GM19025 (cell line): ENCODE results near the gene TOM1.
"Not testable (repeated sequence)": the region's sequence is repeated elsewhere in the genome, so short reads cannot be mapped to it uniquely, and the experiment has no call there.

Experiments
- ATAC-seq: cut with Tn5 transposase; IDR thresholded peaks from one replicate; pipeline ENCODE4 v1.9.1; 2021; ENCODE audit warnings: mild to moderate bottlenecking, low read depth, moderate library complexity; ENCODE audit not compliant: unreplicated experiment

TOM1 gene

DNA sequence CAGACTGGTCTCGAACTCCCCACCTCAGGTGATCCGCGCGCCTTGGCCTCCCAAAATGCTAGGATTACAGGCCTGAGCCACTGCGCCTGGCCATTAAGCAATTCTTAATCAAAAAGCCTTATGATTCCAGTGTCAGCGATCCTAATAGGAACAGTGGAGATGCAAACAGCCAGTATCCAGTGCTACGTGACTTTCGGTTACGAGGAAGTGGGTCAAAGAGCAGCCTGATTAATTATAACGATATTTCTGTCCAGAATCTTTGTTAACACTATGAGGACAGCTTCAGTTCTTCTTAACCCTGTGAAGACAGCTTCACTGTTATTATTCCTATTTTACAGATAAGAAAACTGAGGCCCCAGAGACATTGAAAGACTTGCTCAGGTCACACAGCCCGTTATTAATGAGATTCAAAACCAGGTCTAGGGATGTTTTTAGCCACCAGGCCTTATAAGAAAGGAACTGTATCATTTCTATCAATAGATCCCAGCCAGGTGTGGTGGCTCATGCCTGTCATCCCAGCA lies 63.9 kb downstream of the TOM1 start:
- no peak for ATAC-seq

DNA sequence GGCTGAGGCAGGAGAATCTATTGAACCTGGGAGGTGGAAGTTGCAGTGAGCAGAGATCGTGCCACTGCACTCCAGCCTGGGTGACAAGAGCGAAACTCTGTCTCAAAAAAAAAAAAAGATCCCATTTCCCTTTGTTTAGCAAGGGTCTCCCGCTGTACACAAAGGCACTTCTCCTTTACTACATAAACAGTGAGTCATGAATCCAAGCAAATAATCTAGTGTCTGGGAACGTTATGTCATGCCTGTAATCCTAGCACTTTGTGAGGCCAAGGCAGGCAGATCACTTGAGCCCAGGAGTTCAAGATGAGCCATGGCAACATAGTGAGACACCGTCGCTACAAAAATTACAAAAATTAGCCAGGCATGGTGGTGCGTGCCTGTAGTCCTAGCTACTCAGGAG lies 64.5 kb downstream of the TOM1 start:
- ATAC-seq = not testable (repeated sequence)

DNA sequence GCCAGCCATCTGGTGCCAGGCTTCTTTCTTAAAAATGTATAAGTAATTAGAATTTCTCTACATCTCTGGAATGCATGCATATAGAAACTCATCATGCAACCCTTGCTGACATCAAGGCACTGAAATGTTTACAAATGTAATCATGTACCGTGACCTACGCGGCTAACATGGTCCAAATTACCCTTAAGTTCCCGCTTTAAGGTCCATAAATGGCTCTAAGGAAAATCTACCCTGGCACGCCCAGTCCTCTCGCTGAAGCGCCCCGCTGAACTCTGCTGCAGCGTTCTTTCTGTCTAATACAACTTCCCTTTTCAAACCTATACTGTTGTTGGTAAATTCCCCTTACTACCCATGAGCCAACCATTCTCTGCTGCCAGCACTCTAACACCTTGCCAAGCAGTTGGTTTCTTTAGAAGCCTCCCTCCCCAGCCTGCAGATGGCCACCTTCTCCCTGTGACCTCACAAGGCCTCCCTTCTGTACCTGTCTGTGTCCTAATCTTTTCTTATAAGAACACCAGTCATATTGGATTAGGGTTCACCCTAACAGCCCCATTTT lies 67.7 kb downstream of the TOM1 start:
- ATAC-seq = no peak

GRCh38 chr22:35368386-35368785 lies 68.7 kb downstream of the TOM1 start:
- no peak for ATAC-seq

DNA sequence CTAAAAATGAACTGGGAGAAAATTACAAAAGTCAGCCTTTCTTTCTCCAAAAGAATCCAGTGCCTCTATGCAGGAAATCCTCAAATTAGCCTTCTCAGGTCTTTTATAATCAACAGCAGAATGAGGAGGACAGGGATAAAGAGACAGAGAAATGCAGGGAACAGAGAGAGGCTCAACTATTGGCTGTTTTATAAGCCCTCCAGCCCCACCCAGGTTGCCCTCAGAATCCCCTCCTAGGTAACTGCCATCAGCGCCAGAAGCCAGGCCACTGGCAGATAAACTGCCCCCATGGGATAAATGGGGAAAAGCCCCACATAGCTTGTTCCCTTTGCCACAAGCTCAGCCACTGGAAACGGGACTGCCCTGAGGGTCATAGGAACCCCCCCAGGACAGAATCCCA lies 70.3 kb downstream of the TOM1 start:
- ATAC-seq = no peak

GRCh38 chr22:35373781-35374180 lies 74.1 kb downstream of the TOM1 start:
- ATAC-seq = no peak

DNA sequence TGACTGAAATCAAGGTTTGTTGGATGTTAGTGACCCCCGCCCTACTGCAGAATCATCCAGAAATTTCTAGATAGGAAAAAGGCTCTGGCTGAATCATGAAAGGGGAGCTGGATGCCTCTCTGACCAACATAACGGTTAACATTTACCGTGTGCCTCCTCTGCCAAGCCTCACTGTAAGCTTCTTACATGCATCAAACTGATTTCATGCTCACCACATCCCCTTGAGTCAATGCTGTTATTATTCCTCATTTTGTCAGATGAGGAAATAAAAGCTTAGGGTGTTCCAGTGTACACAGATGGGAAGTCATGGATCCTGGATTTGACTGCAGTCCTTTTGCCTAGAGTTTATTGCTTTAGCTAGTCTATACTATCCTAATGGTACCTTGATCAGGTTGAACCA lies 75.3 kb downstream of the TOM1 start:
- no peak for ATAC-seq

DNA sequence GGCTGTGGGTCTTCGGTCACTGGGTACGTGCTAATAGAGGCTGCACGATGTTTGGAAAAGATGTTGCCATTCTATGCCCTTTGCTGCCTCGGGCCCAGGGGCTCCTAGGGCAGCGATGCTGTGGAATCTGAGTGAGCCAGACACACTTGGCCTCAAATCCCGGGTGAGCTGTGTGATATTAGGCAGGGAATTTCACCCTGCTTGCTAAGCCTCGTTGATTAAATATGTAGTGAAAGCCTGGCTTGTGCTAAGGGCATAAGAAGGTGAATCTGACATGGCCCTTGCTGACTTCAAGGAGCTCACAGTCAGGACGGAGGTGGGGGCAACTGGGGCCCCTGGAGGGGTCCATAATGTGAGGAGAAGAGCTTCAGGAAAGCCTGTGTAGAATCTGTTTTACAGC lies 75.8 kb downstream of the TOM1 start:
- no peak for ATAC-seq

DNA sequence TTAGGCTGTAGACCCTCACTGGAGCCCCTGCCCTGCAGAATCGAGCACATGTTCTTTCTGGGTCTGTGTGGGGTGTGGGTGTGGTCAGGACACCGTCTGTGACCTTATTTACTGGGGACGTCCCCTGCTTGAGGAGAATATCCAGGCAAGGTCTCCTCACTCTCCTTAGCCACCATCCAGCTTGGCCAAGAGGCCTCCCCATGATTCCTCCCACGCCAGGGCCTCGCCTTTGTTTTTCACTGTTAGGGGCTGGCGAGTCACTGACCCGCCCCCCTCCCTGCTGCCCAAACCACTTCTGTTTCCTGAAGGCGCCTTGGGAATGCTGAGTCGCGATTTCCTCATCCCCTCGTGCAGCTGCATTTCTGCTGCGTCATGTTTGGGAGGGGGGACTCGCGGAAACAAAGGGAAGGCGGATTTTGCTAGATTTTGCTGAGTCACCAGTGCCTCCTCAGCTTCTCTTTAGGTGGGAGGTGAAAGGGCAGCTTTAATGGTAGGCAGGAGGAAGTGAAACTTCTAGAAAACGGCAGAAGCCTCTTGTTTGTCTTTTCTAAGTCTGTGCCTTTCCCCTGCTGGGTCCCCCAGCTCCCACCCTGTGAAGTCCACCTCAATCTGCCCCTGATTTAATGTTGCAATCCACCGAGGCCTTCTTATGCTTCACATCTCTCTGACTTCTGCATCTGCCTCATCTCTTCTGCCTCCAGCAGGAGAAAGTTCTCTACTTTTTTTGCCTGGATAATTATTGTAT lies 77.2 kb downstream of the TOM1 start:
- ATAC-seq = no peak

DNA sequence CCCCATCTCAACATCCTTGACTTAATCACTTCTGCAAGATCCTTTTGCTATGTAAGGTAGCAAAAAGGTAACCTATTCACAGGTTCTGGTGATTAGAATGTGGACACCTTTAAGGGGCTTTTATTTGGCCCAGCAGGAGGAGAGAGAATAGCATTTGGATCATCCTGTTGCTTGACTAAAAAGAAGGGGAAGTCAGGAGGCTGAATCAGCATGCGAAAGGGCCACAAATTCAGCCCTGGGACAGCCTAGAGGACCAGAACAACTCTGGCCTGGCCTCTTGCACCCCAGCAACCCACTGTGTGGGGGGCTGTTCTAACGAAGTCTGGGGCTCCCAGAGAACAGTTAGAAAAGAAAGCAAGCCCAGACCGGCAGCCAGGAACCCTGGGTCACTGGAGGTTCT lies 78.0 kb downstream of the TOM1 start:
- ATAC-seq = no peak

DNA sequence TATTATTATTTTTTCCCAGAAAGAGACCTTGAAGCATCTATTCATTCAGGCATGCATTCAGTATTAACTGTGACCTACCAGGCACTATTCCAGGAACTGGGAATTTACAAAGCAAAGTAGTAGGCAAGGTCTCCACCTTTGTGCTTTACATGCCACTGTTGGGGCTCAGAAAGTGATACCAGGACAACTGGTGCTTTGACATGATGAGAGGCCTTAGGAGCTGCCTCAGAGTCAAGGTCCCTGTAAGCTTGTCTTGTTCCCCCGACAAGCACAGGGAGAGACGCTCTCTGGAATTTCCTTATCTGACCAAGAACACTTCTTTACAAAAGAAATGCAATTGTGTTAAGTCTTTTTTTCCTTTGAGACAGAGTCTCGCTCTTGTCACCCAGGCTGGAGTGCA lies 78.9 kb downstream of the TOM1 start:
- no peak for ATAC-seq

GRCh38 chr22:35379146-35379993 lies 79.7 kb downstream of the TOM1 start:
- ATAC-seq = no peak

GRCh38 chr22:35380013-35380412 lies 80.3 kb downstream of the TOM1 start:
- no peak for ATAC-seq

- peak; percentile 72 for ATAC-seq
These were observed 81.1 kb downstream of the TOM1 start, which contains the start of gene HMOX1 for GRCh38 chr22:35380537-35381423. TSS of gene HMOX1 (plus strand) at chr22:35381096. CDS start at chr22:35381174, 78 bp downstream.

DNA sequence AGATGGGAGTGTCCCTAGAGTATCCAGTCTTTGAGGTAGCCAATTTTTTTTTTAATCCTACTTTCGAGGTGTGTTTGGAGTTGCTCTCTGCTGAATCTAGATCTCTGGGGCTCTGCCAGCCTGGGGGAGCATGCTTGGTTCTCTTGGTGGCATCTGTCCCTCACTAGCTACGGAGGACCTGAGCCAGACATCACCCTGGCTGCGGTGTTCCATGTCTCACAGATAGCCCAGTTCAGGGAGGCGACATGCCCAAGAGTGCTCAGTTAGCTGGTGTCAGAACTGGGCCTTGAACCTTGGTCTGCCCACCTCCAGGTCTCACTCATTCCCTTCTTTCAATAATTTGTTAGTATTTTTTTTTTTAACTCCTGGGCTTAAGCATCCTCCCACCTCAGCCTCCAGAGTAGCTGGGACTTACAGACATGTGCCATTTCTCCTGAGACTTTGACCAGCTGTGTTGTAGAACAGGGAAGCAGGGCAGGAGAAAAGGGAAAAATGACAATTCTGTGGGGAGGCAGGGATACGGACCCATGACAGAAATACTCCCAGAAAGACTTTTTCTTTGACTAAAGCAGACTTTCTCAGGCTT lies 81.8 kb downstream of the TOM1 start:
- ATAC-seq = no peak

DNA sequence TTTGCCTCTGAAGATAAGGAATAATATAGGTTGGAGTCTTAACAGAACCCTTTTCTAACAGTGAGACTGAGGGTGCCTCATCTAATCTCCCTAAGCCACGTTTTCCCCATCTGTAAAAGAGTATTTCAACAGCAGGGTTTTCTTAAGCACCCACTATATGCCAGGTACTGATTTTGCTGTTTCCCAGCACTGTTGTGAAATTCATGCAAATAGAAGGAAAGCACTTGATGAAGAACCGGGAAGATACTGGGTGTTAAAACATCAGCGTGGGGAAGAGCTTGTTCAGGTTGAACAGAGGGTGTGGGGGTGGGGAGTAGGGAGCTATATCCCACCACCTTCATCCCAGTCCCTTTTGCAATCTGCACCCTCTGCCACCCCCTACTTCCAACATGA lies 84.0 kb downstream of the TOM1 start:
- no peak for ATAC-seq

DNA sequence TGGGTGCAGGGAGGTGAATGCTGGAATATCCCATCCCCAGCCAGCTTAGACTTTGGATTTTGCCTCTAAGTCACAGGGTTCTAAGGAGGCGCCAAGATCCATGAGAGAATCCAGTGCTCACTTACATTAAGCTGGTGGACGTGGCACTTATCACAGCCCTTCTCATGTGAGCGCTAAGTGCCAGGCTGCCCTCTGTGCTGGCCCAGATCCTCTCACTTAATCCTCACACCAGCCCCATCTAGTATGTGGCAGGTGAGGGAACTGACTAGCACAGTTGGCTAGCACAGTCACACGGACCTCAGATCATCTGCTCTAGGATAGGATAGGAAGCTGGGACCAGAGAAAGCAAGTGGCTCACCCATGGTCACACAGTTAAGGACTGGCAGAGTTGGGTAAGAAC lies 84.8 kb downstream of the TOM1 start:
- ATAC-seq = no peak

DNA sequence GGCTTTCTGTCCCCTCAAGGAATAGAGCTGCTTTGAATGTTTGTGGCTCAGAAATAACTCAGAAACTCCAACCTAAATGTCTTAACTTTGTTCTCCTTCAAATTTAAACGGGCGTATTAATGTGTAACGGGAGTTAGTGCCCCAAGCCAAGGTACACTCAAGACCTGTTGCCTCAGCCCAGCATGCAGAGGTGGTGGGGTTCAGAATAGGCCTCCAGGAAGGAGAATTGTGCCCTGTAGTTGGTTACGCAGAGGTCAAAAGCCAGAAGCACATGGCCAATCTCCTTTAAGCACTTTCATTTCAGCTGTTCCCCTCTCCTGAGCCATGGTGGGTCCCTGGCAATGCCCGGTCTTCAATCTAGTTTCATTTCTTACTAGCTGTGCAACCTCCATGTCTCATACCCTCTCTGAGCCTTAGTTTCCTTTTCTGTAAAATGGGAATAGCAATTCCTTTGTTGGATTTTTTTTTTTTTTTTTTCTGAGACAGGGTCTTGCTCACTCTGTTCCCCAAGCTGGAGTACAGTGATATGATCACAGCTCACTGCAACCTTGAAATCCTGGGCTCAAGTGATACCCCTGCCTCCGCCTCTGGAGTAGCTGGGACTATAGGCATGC lies 85.4 kb downstream of the TOM1 start:
- ATAC-seq = no peak

- ATAC-seq = no peak
These were observed 87.1 kb downstream of the TOM1 start for GRCh38 chr22:35386670-35387288.
